GOT3 (cell line): Measurements from ENCODE around the gene MAFG.
"Not testable (repeated sequence)": the region's sequence is repeated elsewhere in the genome, so short reads cannot be mapped to it uniquely, and the experiment has no call there.

Experiments used
- DNase-seq: peaks from one replicate; lab custom pipeline; 2025; ENCODE audit warnings: mixed read lengths; lab: John Stamatoyannopoulos, UW

Gene MAFG

DNA sequence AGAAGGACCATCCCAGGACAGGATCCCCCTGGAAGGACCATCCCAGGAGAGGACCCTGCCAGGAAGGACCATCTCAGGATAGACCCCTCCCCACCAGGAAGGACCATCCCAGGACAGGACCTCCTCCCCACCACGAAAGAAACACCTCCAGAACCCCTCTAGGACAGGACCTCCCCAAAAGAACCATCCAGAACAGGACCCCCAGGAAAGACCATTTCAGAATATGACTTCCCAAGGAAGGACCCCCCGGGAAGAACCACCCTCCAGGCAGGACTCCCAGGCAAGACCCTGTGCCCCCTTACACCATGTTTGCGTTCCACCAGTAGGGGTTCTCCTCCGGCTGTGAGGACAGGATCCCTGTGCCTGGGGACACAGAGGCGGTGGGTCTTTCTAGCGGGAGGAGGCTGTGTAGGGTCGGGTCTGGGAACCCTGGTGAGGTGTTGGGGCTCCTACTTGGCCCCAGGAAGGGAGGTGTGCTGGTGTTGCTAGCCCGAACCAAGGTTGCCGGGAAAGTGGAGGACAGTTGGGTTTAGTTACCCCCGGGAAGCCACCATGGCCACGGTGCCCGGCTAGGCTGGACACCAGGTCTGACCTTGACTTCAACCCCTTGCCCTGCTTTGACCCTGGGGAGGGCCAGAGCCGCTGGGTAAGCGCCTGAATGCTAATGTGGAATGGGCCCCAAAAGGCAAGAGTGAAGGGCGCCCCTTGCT lies 31.3 kb upstream of the MAFG start:
- no peak for DNase-seq

DNA sequence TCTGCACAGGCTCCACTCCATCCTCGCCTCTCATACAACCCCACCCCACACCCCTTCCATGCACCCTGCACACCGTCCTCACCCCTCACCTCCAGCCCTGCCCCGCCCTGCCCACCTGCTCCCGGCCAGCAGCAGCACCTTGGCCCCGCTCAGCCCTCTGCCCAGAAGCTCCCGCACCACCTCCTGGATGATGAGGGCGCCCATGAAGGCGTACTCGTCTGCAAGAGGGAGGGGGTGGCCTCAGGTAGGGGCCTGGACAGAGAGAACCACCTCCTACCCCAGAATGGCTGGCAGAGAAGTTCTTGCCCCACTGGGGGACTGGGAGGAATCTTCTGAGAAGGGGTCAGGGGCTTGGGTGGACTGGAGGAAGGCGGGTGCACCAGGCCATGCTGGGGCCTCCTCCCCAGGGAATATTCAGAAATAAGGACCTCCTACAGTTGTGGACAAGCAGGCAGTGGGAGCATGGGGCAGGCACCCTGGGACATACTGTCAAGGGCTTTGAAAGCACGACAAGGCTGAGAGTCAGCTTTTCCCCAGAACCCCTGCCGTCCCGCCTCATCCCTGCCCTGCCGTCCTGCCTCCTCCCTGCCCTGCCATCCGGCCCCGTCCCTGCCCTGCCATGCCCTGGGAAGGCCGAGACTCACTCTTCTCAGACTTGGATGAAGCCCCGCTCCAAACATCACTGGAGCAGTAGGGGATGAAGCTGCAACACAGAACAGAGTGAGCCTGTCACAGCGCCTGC lies 30.3 kb upstream of the MAFG start:
- no peak for DNase-seq

DNA sequence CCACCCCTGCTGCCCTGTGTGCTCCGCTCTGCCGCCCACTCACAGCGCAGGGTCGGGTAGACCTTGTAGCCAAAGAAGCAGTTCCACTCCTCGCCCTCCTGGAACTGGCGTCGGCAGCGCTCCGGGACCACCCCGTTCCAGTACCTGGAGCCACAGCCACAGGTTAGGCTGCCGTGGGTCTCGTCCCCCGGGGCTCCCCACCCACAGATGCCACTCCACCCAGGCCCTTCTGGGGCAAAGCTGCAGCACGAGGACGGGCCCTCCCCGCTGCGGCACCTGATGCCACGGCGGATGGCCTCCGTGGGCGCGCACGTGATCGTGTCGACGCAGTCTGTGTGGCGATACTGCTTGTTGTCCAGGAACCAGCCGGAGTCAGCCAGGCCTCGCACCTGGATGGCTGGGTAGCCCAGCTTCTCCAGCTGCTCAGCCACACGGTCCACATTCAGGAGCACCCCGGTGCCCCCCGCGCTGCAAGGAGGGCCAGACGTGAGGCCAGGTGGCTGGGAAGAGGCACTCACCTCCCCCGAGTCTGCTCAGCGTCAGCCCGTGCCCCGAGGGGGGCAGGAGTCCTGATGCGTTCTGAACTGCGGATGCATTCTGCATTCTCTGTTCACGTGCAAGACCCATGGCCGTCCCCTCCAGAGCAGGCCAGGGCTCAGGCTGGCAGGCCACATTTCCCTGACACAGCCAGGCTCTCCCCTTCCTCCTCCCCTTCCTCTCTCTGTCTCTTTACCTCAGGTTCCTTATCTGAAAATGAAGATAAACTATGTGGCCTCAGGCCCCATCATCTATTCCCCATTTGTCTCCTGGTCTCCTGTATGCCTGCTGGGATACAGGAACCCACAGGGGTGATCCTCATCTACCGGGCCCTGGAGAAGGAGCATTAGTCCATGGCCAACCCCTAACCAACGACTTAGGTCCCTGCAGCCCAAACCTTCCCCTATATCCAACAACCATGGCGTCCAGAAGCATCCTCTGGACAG lies 29.4 kb upstream of the MAFG start:
- DNase-seq: no peak

DNA sequence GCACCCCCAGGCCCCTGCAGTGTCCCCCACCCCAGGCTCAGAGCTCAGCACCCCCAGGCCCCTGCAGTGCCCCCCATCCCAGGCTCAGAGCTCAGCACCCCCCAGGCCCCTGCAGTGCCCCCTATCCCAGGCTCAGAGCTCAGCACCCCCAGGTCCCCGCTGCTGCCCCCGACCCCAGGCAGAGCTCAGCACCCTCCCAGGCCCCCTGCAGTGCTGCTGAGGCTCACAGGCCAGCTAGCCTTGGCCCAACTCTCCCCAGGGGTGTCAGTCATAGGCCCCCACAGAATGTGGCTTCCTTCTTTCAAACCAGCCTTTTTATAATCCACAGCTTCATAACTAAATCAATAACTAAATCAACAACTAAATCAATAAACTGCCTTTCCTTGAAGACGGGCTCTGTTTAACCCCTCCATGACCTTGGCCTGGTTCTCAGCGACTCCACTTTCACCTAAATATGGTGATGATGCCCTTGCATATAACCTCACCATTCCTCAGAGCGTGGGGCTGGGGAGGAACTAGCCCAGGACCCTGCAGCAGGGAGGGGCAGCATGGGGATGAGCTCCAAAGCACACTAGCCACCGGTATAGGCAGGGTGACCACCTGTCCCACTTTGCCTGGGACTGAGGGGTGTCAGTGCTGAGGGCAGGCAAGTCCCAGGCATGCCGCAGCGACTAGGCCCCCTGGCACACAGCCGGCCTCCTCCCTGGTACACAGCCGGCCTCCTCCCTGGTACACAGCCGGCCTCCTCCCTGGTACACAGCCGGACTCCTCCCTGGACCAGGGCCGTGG lies 28.4 kb upstream of the MAFG start:
- no peak for DNase-seq

DNA sequence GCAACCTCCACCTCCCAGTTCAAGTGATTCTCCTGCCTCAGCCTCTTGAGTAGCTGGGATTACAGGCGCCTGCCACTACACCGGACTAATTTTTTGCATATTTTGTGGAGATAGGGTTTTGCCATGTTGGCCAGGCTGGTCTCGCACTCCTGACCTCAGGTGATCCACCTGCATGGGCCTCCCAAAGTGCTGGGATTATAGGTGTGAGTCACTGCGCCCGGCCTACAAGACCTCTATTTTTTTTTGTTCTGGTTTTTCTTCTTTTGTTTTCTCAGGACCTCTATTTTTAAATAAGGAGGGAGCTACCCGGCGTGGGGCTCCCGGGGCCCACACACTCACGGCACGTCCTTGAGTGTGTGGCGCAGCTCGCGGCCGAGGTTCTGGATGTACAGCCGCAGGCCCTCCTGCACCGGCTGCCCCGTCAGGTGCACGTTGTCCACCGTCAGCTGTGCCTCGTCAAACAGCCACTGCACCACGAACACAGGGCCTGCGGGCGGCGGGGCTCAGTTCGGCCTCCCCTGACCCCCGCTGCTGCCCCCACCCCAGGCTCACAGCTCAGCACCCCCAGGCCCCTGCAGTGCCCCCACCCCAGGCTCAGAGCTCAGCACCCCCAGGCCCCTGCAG lies 27.6 kb upstream of the MAFG start:
- no peak for DNase-seq

DNA sequence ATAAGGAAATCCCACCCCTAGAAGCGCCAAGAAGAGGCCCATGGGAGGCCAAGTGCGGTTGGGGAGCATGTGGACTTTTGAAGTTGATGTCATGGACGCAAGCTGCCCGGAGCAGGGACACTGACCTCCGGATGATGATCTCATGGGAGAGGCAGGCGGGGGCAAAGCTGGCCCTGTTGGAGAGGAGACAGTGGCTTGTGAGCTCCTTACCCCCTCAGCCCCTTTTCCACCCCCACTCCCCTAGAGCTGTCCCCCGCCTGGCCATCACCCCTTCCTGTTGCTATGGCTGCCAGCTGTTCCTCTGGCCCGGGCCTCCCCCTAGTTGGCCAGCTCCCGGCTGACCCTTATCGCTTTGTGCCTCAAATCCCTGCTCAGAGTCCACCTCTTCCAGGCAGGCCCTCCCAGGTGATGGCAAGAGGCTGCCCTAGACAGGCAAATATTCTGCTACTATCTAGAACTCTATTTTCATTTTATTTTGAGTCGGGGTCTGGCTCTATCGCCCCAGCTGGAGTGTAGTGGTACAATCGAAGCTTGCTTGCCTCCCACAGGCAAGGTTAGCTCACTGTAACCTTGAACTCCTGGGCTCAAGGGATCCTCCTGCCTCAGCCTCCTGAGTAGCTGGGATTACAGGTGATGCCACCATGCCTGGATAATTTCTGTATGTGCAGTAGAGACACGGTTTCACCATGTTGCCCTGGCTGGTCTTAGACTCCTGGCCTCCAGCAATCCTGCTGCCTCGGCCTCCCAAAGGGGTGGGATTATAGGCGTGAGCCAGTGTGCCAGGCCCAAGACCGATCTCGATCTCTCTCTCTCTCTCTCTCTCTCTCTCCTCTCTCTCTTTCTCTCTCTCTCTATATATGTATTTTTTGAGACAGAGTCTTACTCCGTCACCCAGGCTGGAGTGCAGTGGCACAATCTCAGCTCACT lies 26.9 kb upstream of the MAFG start:
- no peak for DNase-seq

DNA sequence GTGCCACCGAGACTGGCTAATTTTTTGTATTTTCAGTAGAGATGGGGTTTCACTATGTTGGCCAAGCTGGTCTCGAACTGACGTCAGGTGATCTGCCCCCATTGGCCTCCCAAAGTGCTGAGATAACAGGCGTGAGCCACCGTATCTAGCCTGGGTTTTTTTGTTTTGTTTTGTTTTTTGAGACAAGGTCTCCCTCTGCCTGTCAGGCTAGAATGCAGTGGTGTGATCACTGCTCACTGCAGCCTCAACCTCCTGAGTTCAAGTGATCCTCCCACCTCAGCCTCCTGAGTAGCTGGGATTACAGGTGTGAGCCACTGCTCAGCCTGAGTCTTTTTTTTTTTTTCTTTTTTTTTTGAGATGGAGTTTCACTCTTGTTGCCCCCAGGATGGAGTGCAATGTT lies 25.9 kb upstream of the MAFG start:
- DNase-seq: not testable (repeated sequence)

DNA sequence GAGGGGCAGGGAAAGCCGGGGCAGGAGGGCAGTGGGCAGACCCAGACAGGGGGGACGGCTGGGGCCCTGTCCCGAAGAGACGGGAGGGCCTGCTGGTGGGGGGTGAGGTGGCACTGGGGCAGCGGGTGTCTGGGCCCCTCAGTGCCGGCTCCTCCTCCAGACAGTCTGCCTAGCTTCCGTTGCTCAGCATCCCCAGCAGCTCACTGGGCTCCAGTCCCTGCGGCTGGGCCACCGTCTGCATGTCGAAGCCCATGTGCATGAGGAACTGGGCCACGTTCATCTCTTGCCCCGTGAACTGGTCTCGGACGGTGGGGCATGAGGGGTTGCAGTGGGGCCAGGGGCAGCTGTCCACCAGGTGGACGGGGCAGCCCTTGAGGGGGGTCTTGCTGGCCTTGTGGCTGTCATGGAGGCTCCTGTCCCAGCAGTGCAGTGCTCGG lies 25.3 kb upstream of the MAFG start:
- no peak for DNase-seq

DNA sequence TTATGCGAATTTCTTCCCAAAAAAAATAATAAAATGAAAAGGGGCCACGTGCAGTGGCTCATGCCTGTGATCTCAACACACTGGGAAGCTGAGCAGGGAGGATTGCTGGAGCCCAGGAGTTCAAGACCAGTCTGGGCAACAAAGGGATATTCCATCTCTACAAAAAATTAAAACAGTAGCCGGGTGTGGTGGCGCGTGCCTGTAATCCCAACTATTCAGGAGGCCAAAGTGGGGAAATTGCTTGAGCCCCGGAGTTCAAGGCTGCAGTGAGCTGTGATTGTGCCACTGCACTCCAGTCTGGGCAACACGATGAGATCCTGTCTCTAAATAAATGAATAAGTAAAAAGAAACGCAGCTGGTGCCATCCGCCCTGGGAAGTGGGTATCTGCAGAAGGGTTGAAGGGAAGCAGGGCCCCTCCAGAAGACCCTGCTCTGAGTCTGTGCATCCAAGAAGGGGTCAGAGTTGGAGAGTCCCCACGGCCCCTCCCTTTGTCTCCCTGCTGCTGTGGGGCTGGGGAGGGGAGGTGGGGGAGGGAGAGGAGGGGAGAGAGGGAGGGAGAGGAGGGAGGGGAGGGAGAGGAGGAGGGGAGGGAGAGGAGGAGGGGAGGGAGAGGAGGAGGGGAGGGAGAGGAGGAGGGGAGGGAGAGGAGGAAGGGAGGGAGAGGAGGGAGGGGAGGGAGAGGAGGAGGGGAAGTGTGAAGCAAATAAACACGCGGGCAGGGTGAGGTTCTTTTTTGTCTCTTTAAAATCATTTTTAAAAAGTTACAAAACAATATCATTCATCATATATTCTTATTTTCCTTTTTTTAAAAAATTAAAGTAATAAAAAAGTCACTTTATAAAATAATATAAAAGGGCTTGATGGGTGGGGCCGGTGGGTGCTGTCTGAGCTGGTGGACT lies 24.5 kb upstream of the MAFG start:
- no peak for DNase-seq

DNA sequence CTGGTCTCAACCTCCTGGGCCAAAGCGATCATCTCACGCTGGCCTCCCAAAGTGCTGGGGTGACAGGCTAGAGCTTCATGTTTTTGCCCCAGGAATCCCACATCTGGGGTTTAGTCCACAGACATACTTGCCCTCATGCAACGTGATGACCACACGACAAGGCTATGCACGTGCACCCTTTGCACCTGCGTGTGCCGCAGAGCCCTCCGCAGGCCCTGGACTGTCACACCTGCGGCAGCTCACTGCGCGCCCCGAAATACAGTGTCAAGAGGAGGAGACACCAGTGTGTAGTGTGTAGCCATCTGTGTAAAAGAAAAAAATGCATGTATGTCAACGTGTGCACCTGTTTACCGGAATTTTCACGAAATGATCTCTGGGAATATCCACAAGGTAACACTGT lies 23.0 kb upstream of the MAFG start:
- DNase-seq: no peak

DNA sequence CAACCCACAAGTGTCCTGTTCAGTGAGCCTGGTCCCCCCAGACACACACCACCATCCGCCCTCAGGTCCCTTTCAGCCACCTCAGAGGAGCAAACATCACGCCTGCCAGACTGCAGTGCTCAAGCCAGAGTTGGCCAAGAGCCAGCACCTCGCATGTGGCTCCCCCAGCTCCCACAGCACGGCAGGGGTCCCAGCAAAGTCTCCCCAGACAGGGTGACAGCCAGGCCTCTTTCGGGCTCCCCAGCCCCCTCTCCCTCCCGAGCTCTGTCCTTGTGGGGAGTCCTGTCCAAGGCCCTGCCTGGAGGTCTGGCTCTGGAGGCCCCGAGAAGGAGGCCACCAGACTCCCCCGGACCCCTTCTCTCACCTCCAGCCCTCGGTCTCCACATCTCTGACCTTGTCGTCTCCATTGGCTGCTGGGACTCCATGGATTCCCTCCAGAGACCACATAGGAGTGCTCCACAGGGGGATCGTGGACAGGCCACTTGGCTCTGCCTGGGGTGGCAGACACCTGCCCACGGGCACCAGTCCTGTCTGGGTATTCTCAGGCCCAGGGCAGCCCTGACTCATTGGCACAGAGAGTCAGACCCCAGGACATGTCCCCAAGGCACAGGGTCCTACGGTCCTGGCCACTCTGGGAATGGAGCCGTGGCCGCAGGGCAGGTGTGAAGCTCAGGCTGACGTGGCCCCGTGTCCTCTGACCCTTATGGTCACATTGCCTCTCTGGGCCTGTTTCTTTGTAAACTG lies 21.3 kb upstream of the MAFG start:
- DNase-seq: no peak

DNA sequence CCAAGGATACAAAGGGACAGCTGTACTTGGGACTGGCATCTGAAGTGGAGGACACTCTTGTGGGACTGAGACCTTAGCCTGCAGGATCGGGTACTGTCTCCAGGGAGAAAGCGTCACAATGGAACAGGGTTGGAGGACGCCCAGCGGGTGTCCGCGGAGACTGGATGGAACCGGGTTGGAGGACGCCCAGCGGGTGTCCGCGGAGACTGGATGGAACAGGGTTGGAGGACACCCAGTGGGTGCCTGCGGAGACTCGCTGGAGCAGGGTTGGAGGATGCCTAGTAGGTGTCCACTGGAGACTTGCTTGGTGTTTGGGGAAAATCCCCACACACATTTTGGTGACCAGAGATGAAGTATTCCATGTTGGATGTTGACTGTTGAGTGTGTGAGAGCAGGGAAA lies 19.7 kb upstream of the MAFG start, which contains the start of gene MYADML2:
Gene MYADML2 (minus strand): TSS at position 45 of the 400 bp plus-strand sequence. CDS start 5,492 bp downstream, outside the sequence.
- no peak for DNase-seq

DNA sequence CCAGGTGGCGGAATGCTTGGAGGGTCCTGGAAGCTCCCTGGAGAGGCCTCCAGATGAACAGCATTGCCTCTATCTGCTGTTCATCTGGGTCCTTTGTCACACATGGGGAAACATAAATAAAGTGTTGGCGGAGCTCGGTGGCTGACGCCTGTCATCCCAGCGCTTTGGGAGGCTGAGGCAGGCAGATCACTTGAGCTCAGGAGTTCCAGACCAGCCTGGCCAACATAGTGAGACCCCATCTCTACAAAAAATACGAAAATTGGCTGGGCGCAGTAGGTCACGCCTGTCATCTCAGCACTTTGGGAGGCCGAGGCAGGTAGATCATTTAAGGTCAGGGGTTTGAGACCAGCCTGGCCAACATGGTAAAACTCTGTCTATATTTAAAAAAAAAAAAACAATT lies 17.3 kb upstream of the MAFG start:
- DNase-seq: no peak

DNA sequence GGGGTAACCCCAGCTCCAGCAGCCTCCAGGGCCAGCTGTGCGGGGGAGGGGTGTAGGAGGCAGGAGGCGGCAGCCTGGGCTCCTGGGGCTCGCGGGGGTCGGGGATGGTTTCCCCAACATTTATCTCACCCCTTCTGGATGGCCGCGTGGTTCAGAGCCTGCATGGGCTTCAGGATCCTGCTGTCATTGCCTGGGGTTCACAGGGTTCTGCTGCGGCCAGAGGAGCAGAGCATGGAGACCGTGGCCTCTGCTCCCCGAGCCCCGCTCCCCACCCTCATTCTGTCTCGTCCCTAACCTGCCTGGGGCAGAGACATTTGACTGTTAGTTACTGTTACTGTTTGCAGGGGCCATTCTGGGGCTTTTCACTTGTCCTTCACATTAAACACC lies 14.6 kb upstream of the MAFG start:
- DNase-seq: no peak

DNA sequence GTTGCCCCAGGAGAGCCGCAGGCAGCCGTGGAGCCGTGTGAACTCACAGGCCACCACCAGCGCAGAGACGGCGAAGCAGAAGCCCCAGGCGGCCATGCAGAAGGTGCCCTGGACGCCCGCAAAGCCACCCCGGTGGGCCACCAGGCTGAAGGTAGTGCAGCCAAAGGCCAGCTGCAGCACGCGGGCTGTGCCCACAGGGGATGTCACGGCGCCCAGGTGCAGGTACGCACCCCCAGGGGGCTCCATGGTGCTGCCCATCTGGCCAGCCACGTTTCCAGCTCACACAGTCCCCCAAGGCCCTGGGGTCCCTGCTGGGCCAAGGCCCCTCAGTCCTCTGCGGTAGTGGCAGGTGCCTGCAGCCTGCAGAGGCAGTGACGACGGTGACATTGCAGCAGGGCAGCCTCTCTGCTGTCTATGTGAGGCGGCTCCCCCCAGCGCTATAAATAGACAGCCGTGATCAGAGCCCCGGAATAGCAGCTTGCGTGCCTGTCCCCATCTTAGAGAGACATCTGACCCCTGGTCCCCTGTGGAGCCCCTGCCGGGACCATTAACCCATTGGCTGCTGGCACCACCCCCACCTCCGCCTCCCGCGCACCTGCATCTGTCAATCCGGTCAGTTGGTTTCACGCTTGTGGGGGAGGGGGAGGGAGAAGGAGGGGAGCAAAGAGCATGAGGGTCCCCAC lies 14.1 kb upstream of the MAFG start:
- no peak for DNase-seq

DNA sequence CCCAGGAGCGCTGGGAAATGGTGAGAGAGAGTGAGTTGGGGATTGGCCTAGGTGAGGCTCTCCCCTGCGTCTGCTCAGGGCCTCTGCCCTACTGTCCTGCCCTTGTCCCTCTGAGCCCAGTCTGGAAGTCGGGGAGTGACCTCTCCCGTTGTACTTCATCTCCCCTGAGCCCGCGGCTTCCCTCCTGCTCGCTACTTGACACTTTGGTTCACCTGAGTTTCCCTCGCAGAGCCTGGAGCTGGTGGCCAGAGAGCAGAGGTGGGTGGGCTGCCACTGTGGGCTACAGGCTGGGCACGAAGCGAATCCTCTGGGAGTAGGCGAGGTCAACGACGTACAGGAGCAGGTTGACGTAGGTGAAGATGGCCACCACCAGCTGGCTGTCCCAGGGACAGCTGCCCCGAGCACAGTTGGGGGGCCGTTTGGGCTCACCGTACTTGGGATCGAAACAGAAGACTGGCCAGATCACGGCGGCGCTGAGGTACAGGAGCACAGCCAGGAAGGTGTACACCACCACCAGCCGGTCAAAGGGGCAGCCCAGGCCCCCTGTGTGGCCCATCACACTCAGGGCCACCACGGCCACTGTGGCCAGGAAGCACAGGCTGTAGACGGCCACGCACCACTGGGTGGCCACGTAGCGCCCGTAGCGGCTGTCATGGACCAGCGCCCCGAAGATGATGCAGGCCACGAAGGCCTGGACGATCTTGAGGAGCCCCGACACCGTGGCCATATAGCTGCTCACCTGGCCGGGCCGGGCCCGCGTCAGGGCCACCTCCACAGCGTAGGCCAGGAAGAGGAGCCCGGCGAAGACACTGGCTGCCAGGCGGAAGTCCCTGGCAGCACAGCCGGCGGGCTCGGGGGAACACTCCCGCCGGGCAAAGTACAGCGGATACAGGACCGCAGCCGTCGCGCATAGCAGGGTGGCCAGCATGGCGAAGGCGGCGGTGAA lies 13.3 kb upstream of the MAFG start:
- no peak for DNase-seq
